ENCODE data around the gene DHX16. TPM values are rescaled to one million over a fixed set of nuclear protein-coding genes. Genes with fewer than 3 reads are reported as not detected.

DHX16 gene
- total and polyA plus RNA-seq, 2 donors (not counting 1 experiment from before 2014, with no cell fraction given) = 51.1 to 71.7 TPM

GRCh38 chr6:30686908-30687658 lies 14.3 kb upstream of the DHX16 start:
- peak; percentile 55 for ATAC-seq (ENCODE audit: low read depth)
- Mint-ChIP-seq H3K27ac (peak overlapping the region; percentile 99), H3K4me3 (peak overlapping the region; percentile 97), H3K4me1 (peaks cover 71% of the 10 kb centered on the region), H3K27me3 (no peaks in the 10 kb centered on the region), H3K9me3 (ENCODE audit: insufficient read depth) (no peaks in the 10 kb centered on the region)
- Histone ChIP-seq H3K9me3 (ENCODE audit: control extremely low read depth in 1 of 3, control insufficient read depth in 2 of 3, insufficient read depth in 1 of 3, low read length in 2 of 3) (no peaks in the 10 kb centered on the region), H3K36me3 (replicated peaks in 1 of 2; ENCODE audit: control extremely low read depth in 1 of 2, control insufficient read depth in 1 of 2, extremely low read depth in 1 of 2, insufficient read depth in 2 of 2, low read length in 1 of 2) (peaks cover 0 to 3% of the 10 kb centered on the region in 2 experiments), H3K4me1 (ENCODE audit: control insufficient read depth in 2 of 2, insufficient read depth in 2 of 2, low read length in 2 of 2) (peaks cover 39 to 46% of the 10 kb centered on the region in 2 donors), H2AFZ (ENCODE audit: insufficient read depth, low read depth, low read length, poor library complexity, severe bottlenecking) (peak overlapping the region; percentile 82), H3K9ac (ENCODE audit: low read length) (peak overlapping the region; percentile 98), H4K20me1 (ENCODE audit: control insufficient read depth, insufficient read depth, low read length, poor library complexity, severe bottlenecking) (peaks cover 46% of the 10 kb centered on the region), H3K27me3 (replicated peaks in 1 of 4; ENCODE audit: control extremely low read depth in 1 of 4, control insufficient read depth in 3 of 4, insufficient read depth in 4 of 4, low read length in 3 of 4) (no peaks in the 10 kb centered on the region), H3K4me2 (replicated peaks; ENCODE audit: low read depth, low read length, poor library complexity, severe bottlenecking) (peak overlapping the region; percentile 100), H3K79me2 (ENCODE audit: control insufficient read depth, insufficient read depth, low read length) (peaks cover 59% of the 10 kb centered on the region), H3K4me3 (ENCODE audit: control extremely low read depth in 1 of 5, extremely low read depth in 1 of 5, insufficient read depth in 1 of 5, low read depth in 2 of 5, low read length in 4 of 5) (peak overlapping the region; percentile 40 to 100 (median 93)), H3K27ac (ENCODE audit: low read length in 2 of 2) (peak overlapping the region; percentile 93 to 97)
- intact Hi-C loops (cut with micrococcal nuclease) = loop anchor here (1.0 to 2.0 kb wide), 2 partner anchors 14 to 30 kb away; partner anchors contain the start of genes DHX16 and MDC1
- WGBS (ENCODE audit: insufficient coverage) = under 1% methylated on average over 37 of the region's 52 CpGs
- DNase-seq = peak; percentile 90
- CTCF ChIA-PET = interaction anchor here (0.9 to 8.9 kb wide), 5 partner anchors 8 to 91 kb away, joined by 3 to 151 read pairs (median 11); partner anchors contain the start of genes MDC1 and TUBB
- no peak for TF ChIP-seq EZH2 (IDR thresholded peaks at IDR 0.05; ENCODE audit: borderline replicate concordance, insufficient read depth, low read depth, low read length, poor library complexity, severe bottlenecking)
- no peak for TF ChIP-seq CTCF (IDR thresholded peaks at IDR 0.05)
- POLR2A ChIA-PET = interaction anchor here (0.7 to 3.2 kb wide), 7 partner anchors 8 to 747 kb away, joined by 3 to 45 read pairs (median 6); partner anchors contain the start of genes MDC1, MRPS18B, PPP1R10 and TUBB
